MM.1S (cell line): ENCODE data around the gene SMC6.

Source experiments
- DNase-seq: peaks from one replicate; pipeline ENCODE4 v3.0.0-alpha.2; 2015
- H2AFZ ChIP-seq: fragments of 300-600 bp; sonication (generic); 2 replicates; pipeline ENCODE4 v1.6.0; 2016; ENCODE audit warnings: antibody characterized with exemption, low read length
- H3F3A ChIP-seq: fragments of 300-600 bp; sonication (generic); 2 replicates; pipeline ENCODE4 v1.6.1; 2016; ENCODE audit warnings: mild to moderate bottlenecking, antibody characterized with exemption, low read length, moderate library complexity, mixed read lengths; ENCODE audit not compliant: insufficient read depth
- H3K27ac ChIP-seq: fragments of 300-600 bp; sonication (generic); 2 replicates; pipeline ENCODE4 v1.5.1; 2016; ENCODE audit warnings: mild to moderate bottlenecking, low read length
- H3K27me3 ChIP-seq: fragments of 300-600 bp; sonication (generic); replicated peaks from 2 replicates; pipeline ENCODE4 v1.6.0; 2016; ENCODE audit warnings: low read length; ENCODE audit not compliant: insufficient read depth
- H3K36me3 ChIP-seq: fragments of 300-600 bp; sonication (generic); replicated peaks from 2 replicates; pipeline ENCODE4 v1.6.1; 2016; ENCODE audit warnings: mild to moderate bottlenecking, low read length, mixed read lengths; ENCODE audit not compliant: insufficient read depth
- H3K4me1 ChIP-seq: fragments of 300-600 bp; sonication (generic); 2 replicates; pipeline ENCODE4 v1.6.1; 2016; ENCODE audit warnings: low read length, mixed read lengths
- H3K4me2 ChIP-seq: fragments of 300-600 bp; sonication (generic); 2 replicates; pipeline ENCODE4 v1.6.0; 2016; ENCODE audit warnings: low read depth, low read length
- H3K4me3 ChIP-seq: fragments of 300-600 bp; sonication (generic); 2 replicates; pipeline ENCODE4 v1.5.1; 2016; ENCODE audit warnings: low read length, mixed read lengths
- H3K79me2 ChIP-seq: fragments of 300-600 bp; sonication (generic); 2 replicates; pipeline ENCODE4 v1.6.1; 2016; ENCODE audit warnings: mixed run types, low read length, mixed read lengths
- H3K9ac ChIP-seq: fragments of 300-600 bp; sonication (generic); 2 replicates; pipeline ENCODE4 v1.6.1; 2016; ENCODE audit warnings: low read length, mixed read lengths
- H3K9me2 ChIP-seq: fragments of 300-600 bp; sonication (generic); replicated peaks from 2 replicates; pipeline ENCODE4 v1.6.1; 2016; ENCODE audit warnings: mild to moderate bottlenecking, low read length, mixed read lengths; ENCODE audit not compliant: insufficient read depth
- H3K9me3 ChIP-seq: fragments of 300-600 bp; sonication (generic); replicated peaks from 2 replicates; pipeline ENCODE4 v1.6.1; 2016; ENCODE audit warnings: mild to moderate bottlenecking, low read length, mixed read lengths; ENCODE audit not compliant: insufficient read depth
- H4K20me1 ChIP-seq: fragments of 300-600 bp; sonication (generic); 2 replicates; pipeline ENCODE4 v1.6.1; 2016; ENCODE audit warnings: mild to moderate bottlenecking, low read length, moderate library complexity, mixed read lengths; ENCODE audit not compliant: insufficient read depth
- CTCF ChIP-seq: fragments of 300-600 bp; sonication (generic); IDR thresholded peaks from 2 replicates; pipeline ENCODE4 v1.5.1; 2016; ENCODE audit warnings: antibody characterized with exemption, low read length, mixed read lengths
- EZH2 ChIP-seq: fragments of 300-600 bp; sonication (generic); optimal IDR thresholded peaks from 2 replicates; pipeline ENCODE3; 2017; ENCODE audit warnings: low read depth, mild to moderate bottlenecking, antibody characterized with exemption, low read length, mixed read lengths
- EZH2phosphoT487 ChIP-seq: fragments of 300-600 bp; sonication (generic); IDR thresholded peaks from 2 replicates; pipeline ENCODE4 v1.6.1; 2018; ENCODE audit warnings: antibody characterized with exemption, low read length

The SMC6 gene

DNA sequence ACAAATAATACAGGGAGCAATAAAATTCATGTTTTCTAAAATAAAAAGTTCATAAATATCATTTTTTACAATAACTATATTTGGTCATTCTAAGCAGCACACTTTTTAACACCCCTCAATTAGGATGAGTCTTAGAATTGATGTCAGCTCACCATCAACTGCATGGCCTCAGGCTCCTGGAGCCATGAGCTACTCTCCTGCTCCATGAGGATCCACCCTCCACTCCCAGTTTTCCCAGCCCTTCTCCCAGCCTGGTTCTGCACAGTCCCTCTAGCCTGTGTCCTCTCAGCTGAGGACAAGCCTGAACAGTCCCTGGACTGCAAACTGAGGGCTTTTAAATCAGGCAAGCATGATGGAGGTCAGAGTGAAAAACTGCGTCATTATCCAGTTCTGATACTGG lies 89.1 kb downstream of the SMC6 start:
- no peaks in the 10 kb centered on the region for H3K9me2 ChIP-seq
- H3K9me3 ChIP-seq, result no peaks in the 10 kb centered on the region
- no peak overlapping the region for H3K4me3 ChIP-seq
- H4K20me1 ChIP-seq, result no peaks in the 10 kb centered on the region
- no peak for DNase-seq
- no peak overlapping the region for H3K9ac ChIP-seq
- no peak overlapping the region for H2AFZ ChIP-seq
- H3K79me2 ChIP-seq, result no peaks in the 10 kb centered on the region
- H3K27ac ChIP-seq, result no peak overlapping the region
- H3K27me3 ChIP-seq, result no peaks in the 10 kb centered on the region
- TF ChIP-seq EZH2 (no peak), EZH2phosphoT487 (no peak), CTCF (no peak)
- no peak overlapping the region for H3K4me2 ChIP-seq
- H3K4me1 ChIP-seq, result no peaks in the 10 kb centered on the region
- no peaks in the 10 kb centered on the region for H3F3A ChIP-seq
- H3K36me3 ChIP-seq, result peaks cover 5% of the 10 kb centered on the region; the same call in 1 of the 2 replicates

GRCh38 chr2:17662723-17663122 lies 90.9 kb downstream of the SMC6 start:
- H3K9me2 ChIP-seq, result no peaks in the 10 kb centered on the region
- no peaks in the 10 kb centered on the region for H3K79me2 ChIP-seq
- no peaks in the 10 kb centered on the region for H4K20me1 ChIP-seq
- no peaks in the 10 kb centered on the region for H3K4me1 ChIP-seq
- H3K9ac ChIP-seq, result no peak overlapping the region
- H3K27ac ChIP-seq, result no peak overlapping the region
- H3K36me3 ChIP-seq, result peaks cover 5% of the 10 kb centered on the region; the same call in 1 of the 2 replicates
- H3F3A ChIP-seq, result no peaks in the 10 kb centered on the region
- H3K4me3 ChIP-seq, result no peak overlapping the region
- H3K4me2 ChIP-seq, result no peak overlapping the region
- DNase-seq, result no peak
- TF ChIP-seq CTCF, result no peak
- no peaks in the 10 kb centered on the region for H3K27me3 ChIP-seq
- H2AFZ ChIP-seq, result no peak overlapping the region
- H3K9me3 ChIP-seq, result no peaks in the 10 kb centered on the region

GRCh38 chr2:17661460-17661859 lies 92.2 kb downstream of the SMC6 start:
- Histone ChIP-seq H3F3A (no peaks in the 10 kb centered on the region), H3K4me1 (no peaks in the 10 kb centered on the region), H3K79me2 (no peaks in the 10 kb centered on the region), H3K27me3 (no peaks in the 10 kb centered on the region), H4K20me1 (no peaks in the 10 kb centered on the region), H3K36me3 (peaks cover 5% of the 10 kb centered on the region; the same call in 1 of the 2 replicates), H3K9ac (no peak overlapping the region), H2AFZ (no peak overlapping the region), H3K4me2 (no peak overlapping the region), H3K4me3 (no peak overlapping the region), H3K9me2 (no peaks in the 10 kb centered on the region), H3K27ac (no peak overlapping the region), H3K9me3 (no peaks in the 10 kb centered on the region)
- no peak for DNase-seq
- TF ChIP-seq EZH2 (no peak), CTCF (no peak), EZH2phosphoT487 (no peak)
